ENCODE data around the gene ACTN1.

ACTN1 gene

GRCh38 chr14:68948686-68949600 lies 30.2 kb downstream of the ACTN1 start:
- TF ChIP-seq CTCF (IDR thresholded peaks at IDR 0.05) = no peak
- peak overlapping the region; percentile 97 for H3K27ac ChIP-seq
- peaks cover 95 to 96% of the 10 kb centered on the region in 2 experiments for H3K4me1 ChIP-seq (ENCODE audit: control insufficient read depth in 1 of 2, insufficient read depth in 1 of 2, low read depth in 1 of 2, low read length in 1 of 2)
- H3K36me3 ChIP-seq = no peaks in the 10 kb centered on the region
- no peaks in the 10 kb centered on the region for H3K9me3 ChIP-seq
- H3K27me3 ChIP-seq = no peaks in the 10 kb centered on the region
- H3K4me3 ChIP-seq (ENCODE audit: low read depth in 1 of 2, low read length in 1 of 2) = peak overlapping the region; percentile 2 to 5

- H3K36me3 ChIP-seq = no peaks in the 10 kb centered on the region
- peak overlapping the region; percentile 97 for H3K27ac ChIP-seq
- peaks cover 100% of the 10 kb centered on the region in 2 experiments for H3K4me1 ChIP-seq (ENCODE audit: control insufficient read depth in 1 of 2, insufficient read depth in 1 of 2, low read depth in 1 of 2, low read length in 1 of 2)
- H3K4me3 ChIP-seq (ENCODE audit: low read depth in 1 of 2, low read length in 1 of 2) = peak overlapping the region; percentile 5 to 12
- no peaks in the 10 kb centered on the region for H3K27me3 ChIP-seq
- H3K9me3 ChIP-seq = no peaks in the 10 kb centered on the region
- no peak for TF ChIP-seq CTCF (IDR thresholded peaks at IDR 0.05)
Measured at GRCh38 chr14:68947802-68948201, 31.3 kb downstream of the ACTN1 start.

GRCh38 chr14:68946489-68946822 lies 32.6 kb downstream of the ACTN1 start:
- Histone ChIP-seq H3K4me3 (ENCODE audit: low read depth in 1 of 2, low read length in 1 of 2) (peak overlapping the region in 1 of 2 experiments; percentile 17), H3K9me3 (no peaks in the 10 kb centered on the region), H3K27me3 (no peaks in the 10 kb centered on the region), H3K36me3 (no peaks in the 10 kb centered on the region), H3K27ac (peak overlapping the region; percentile 97), H3K4me1 (ENCODE audit: control insufficient read depth in 1 of 2, insufficient read depth in 1 of 2, low read depth in 1 of 2, low read length in 1 of 2) (peaks cover 100% of the 10 kb centered on the region in 2 experiments)
- no peak for TF ChIP-seq CTCF (IDR thresholded peaks at IDR 0.05)

- H3K27ac ChIP-seq = peak overlapping the region; percentile 97
- H3K27me3 ChIP-seq = no peaks in the 10 kb centered on the region
- peaks cover 100% of the 10 kb centered on the region in 2 experiments for H3K4me1 ChIP-seq (ENCODE audit: control insufficient read depth in 1 of 2, insufficient read depth in 1 of 2, low read depth in 1 of 2, low read length in 1 of 2)
- TF ChIP-seq CTCF (IDR thresholded peaks at IDR 0.05) = no peak
- H3K9me3 ChIP-seq = no peaks in the 10 kb centered on the region
- peak overlapping the region; percentile 2 to 20 for H3K4me3 ChIP-seq (ENCODE audit: low read depth in 1 of 2, low read length in 1 of 2)
- H3K36me3 ChIP-seq = no peaks in the 10 kb centered on the region
Measured at GRCh38 chr14:68945585-68946488, 33.3 kb downstream of the ACTN1 start.

GRCh38 chr14:68945190-68945584 lies 33.9 kb downstream of the ACTN1 start:
- Histone ChIP-seq H3K9me3 (no peaks in the 10 kb centered on the region), H3K27me3 (no peaks in the 10 kb centered on the region), H3K27ac (peak overlapping the region; percentile 97), H3K36me3 (no peaks in the 10 kb centered on the region), H3K4me1 (ENCODE audit: control insufficient read depth in 1 of 2, insufficient read depth in 1 of 2, low read depth in 1 of 2, low read length in 1 of 2) (peaks cover 98 to 100% of the 10 kb centered on the region in 2 experiments), H3K4me3 (ENCODE audit: low read depth in 1 of 2, low read length in 1 of 2) (peak overlapping the region; percentile 2 to 20)
- TF ChIP-seq CTCF (IDR thresholded peaks at IDR 0.05) = no peak
